Astrocyte (in vitro differentiated cells and primary cell): Measurements from ENCODE around the gene KRTAP2-2.

Source experiments
- EZH2 ChIP-seq: IDR thresholded peaks from 2 replicates; pipeline ENCODE4 v1.6.1; 2012; ENCODE audit warnings: mild to moderate bottlenecking, low read length, inconsistent platforms; ENCODE audit not compliant: insufficient read depth
- TF ChIP-seq, protein P1 (sequence below): IDR thresholded peaks from 2 replicates; pipeline ENCODE4 v1.5.1; 2011; ENCODE audit warnings: low read depth, mild to moderate bottlenecking, inconsistent platforms, low read length, moderate library complexity; ENCODE audit not compliant: insufficient read depth

DNA sequence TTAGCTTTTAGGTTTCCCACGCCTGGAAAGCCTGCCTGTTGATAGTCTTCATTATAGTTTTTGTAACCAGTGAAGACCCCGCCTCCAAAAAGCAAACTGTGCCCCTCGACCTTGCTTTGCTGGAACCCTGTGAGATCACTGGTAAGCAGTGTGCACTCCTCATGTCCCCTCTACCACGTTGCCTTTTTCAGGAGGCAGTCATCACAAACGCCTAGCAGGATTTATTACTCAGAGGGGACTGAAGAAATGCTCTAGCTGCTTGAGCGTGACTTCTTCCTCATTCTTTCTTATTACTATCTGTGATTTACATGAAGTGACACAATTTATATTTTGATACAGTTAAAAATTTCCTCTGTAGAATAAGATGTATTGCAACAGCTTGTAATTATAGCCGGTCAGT is 39.6 kb downstream of the KRTAP2-2 start:
- TF ChIP-seq, protein P1, sequence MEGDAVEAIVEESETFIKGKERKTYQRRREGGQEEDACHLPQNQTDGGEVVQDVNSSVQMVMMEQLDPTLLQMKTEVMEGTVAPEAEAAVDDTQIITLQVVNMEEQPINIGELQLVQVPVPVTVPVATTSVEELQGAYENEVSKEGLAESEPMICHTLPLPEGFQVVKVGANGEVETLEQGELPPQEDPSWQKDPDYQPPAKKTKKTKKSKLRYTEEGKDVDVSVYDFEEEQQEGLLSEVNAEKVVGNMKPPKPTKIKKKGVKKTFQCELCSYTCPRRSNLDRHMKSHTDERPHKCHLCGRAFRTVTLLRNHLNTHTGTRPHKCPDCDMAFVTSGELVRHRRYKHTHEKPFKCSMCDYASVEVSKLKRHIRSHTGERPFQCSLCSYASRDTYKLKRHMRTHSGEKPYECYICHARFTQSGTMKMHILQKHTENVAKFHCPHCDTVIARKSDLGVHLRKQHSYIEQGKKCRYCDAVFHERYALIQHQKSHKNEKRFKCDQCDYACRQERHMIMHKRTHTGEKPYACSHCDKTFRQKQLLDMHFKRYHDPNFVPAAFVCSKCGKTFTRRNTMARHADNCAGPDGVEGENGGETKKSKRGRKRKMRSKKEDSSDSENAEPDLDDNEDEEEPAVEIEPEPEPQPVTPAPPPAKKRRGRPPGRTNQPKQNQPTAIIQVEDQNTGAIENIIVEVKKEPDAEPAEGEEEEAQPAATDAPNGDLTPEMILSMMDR, result no peak
- no peak for TF ChIP-seq EZH2
